GM23338 (cell line): ENCODE measurements around the gene EZH1. TPM values are rescaled to one million over a fixed set of nuclear protein-coding genes. Genes with fewer than 3 reads are reported as not detected.

ENCODE experiments used
- EZH2phosphoT487 ChIP-seq: fragments of 200-600 bp; sonication (generic); IDR thresholded peaks from one replicate; pipeline ENCODE4 v1.8.1; 2018; ENCODE audit warnings: antibody characterized with exemption; ENCODE audit not compliant: unreplicated experiment
- JUNB ChIP-seq: IDR thresholded peaks from one replicate; pipeline ENCODE4 v1.6.1; 2016; ENCODE audit warnings: antibody characterized with exemption; ENCODE audit not compliant: unreplicated experiment
- STAT1 ChIP-seq: IDR thresholded peaks from one replicate; pipeline ENCODE4 v1.6.1; 2016; ENCODE audit warnings: antibody characterized with exemption; ENCODE audit not compliant: unreplicated experiment
- polyA plus RNA-seq: library from polyadenylated mRNA; unstranded; fragments of >200 nt; fragmentation: Nextera tagmentation; extraction: Ambion mirVana; gene quantifications from 2 replicates; pipeline ENCODE4 v1.2.1, GENCODE V29; 2016
- total RNA-seq: library from RNA; depleted of rRNA; stranded (reverse); fragments of >200 nt; shearing (Covaris generic); gene quantifications from 2 replicates; pipeline ENCODE4 v1.2.3, GENCODE V29; 2014
- TF ChIP-seq, protein P1 (sequence below): fragments of 250-450 bp; sonication (Bioruptor Pico); IDR thresholded peaks from 2 replicates; pipeline ENCODE4 v1.5.0; 2020; ENCODE audit warnings: mild to moderate bottlenecking, moderate library complexity
- TF ChIP-seq, protein P2 (sequence below): IDR thresholded peaks from 2 replicates; pipeline ENCODE4 v1.6.1; 2016; ENCODE audit warnings: antibody characterized with exemption

EZH1 gene
- total and polyA plus RNA-seq, 2 experiments from 2014 or later = 16.9 to 18.0 TPM

DNA sequence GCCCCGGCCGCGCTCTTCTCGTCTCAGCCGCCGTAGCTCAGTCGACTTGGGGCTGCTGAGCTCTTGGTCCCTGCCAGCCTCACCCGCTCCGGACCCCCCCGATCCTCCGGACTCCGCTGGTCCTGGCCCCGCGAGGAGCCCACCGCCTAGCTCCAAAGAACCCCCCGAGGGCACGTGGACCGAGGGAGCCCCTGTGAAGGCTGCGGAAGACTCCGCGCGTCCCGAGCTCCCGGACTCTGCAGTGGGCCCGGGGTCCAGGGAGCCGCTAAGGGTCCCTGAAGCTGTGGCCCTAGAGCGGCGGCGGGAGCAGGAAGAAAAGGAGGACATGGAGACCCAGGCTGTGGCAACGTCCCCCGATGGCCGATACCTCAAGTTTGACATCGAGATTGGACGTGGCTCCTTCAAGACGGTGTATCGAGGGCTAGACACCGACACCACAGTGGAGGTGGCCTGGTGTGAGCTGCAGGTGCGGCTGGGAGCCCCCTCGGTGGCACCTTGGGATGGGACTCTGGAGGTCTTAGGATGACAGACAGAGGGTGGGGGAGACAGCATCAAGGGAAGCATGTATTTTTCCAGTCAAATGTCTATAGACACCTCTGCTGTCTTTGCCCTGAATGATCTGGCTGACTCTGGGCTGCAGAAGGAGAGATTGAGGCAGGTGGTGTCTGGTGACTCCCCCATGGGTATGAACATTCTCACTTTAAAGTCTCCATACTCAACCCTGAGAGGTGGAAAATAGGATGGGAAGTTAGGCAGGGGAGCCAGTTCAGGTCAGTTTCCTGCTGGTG is 36.2 kb upstream of the EZH1 start (continued):
- TF ChIP-seq, protein P1, sequence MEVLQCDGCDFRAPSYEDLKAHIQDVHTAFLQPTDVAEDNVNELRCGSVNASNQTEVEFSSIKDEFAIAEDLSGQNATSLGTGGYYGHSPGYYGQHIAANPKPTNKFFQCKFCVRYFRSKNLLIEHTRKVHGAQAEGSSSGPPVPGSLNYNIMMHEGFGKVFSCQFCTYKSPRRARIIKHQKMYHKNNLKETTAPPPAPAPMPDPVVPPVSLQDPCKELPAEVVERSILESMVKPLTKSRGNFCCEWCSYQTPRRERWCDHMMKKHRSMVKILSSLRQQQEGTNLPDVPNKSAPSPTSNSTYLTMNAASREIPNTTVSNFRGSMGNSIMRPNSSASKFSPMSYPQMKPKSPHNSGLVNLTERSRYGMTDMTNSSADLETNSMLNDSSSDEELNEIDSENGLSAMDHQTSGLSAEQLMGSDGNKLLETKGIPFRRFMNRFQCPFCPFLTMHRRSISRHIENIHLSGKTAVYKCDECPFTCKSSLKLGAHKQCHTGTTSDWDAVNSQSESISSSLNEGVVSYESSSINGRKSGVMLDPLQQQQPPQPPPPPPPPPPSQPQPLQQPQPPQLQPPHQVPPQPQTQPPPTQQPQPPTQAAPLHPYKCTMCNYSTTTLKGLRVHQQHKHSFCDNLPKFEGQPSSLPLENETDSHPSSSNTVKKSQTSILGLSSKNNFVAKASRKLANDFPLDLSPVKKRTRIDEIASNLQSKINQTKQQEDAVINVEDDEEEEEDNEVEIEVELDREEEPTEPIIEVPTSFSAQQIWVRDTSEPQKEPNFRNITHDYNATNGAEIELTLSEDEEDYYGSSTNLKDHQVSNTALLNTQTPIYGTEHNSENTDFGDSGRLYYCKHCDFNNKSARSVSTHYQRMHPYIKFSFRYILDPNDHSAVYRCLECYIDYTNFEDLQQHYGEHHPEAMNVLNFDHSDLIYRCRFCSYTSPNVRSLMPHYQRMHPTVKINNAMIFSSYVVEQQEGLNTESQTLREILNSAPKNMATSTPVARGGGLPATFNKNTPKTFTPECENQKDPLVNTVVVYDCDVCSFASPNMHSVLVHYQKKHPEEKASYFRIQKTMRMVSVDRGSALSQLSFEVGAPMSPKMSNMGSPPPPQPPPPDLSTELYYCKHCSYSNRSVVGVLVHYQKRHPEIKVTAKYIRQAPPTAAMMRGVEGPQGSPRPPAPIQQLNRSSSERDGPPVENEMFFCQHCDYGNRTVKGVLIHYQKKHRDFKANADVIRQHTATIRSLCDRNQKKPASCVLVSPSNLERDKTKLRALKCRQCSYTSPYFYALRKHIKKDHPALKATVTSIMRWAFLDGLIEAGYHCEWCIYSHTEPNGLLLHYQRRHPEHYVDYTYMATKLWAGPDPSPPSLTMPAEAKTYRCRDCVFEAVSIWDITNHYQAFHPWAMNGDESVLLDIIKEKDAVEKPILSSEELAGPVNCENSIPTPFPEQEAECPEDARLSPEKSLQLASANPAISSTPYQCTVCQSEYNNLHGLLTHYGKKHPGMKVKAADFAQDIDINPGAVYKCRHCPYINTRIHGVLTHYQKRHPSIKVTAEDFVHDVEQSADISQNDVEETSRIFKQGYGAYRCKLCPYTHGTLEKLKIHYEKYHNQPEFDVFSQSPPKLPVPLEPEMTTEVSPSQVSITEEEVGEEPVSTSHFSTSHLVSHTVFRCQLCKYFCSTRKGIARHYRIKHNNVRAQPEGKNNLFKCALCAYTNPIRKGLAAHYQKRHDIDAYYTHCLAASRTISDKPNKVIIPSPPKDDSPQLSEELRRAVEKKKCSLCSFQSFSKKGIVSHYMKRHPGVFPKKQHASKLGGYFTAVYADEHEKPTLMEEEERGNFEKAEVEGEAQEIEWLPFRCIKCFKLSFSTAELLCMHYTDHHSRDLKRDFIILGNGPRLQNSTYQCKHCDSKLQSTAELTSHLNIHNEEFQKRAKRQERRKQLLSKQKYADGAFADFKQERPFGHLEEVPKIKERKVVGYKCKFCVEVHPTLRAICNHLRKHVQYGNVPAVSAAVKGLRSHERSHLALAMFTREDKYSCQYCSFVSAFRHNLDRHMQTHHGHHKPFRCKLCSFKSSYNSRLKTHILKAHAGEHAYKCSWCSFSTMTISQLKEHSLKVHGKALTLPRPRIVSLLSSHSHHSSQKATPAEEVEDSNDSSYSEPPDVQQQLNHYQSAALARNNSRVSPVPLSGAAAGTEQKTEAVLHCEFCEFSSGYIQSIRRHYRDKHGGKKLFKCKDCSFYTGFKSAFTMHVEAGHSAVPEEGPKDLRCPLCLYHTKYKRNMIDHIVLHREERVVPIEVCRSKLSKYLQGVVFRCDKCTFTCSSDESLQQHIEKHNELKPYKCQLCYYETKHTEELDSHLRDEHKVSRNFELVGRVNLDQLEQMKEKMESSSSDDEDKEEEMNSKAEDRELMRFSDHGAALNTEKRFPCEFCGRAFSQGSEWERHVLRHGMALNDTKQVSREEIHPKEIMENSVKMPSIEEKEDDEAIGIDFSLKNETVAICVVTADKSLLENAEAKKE (CRISPR knock-in tag) = no peak
- no peak for TF ChIP-seq JUNB
- TF ChIP-seq EZH2phosphoT487 = no peak
- TF ChIP-seq, protein P2, sequence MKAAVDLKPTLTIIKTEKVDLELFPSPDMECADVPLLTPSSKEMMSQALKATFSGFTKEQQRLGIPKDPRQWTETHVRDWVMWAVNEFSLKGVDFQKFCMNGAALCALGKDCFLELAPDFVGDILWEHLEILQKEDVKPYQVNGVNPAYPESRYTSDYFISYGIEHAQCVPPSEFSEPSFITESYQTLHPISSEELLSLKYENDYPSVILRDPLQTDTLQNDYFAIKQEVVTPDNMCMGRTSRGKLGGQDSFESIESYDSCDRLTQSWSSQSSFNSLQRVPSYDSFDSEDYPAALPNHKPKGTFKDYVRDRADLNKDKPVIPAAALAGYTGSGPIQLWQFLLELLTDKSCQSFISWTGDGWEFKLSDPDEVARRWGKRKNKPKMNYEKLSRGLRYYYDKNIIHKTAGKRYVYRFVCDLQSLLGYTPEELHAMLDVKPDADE = no peak
- TF ChIP-seq STAT1 = no peak
